Measurements from ENCODE around the gene SMARCB1.

The SMARCB1 gene

GRCh38 chr22:23777776-23778576, 8.8 kb upstream of the SMARCB1 start:
- H3K27ac ChIP-seq: no peak overlapping the region
- TF ChIP-seq CTCF (conservative IDR thresholded peaks at IDR 0.05): no peak

- no peak overlapping the region for H3K27ac ChIP-seq
Measured at GRCh38 chr22:23778577-23778900, 8.2 kb upstream of the SMARCB1 start.

GRCh38 chr22:23779083-23779482, 7.7 kb upstream of the SMARCB1 start:
- TF ChIP-seq CTCF (conservative IDR thresholded peaks at IDR 0.05): no peak
- H3K27ac ChIP-seq: no peak overlapping the region

More at GRCh38 chr22:23778577-23778900, 8.2 kb upstream of the SMARCB1 start:
- TF ChIP-seq CTCF (conservative IDR thresholded peaks at IDR 0.05): no peak

- no peak overlapping the region for H3K27ac ChIP-seq
- TF ChIP-seq CTCF (conservative IDR thresholded peaks at IDR 0.05): no peak
Measured at GRCh38 chr22:23779731-23780130, 7.0 kb upstream of the SMARCB1 start.

- H3K27ac ChIP-seq: no peak overlapping the region
- TF ChIP-seq CTCF (conservative IDR thresholded peaks at IDR 0.05): no peak
Measured at GRCh38 chr22:23780146-23780748, 6.5 kb upstream of the SMARCB1 start.

GRCh38 chr22:23781065-23781464, 5.7 kb upstream of the SMARCB1 start:
- H3K27ac ChIP-seq: no peak overlapping the region

More at GRCh38 chr22:23781065-23781464, 5.7 kb upstream of the SMARCB1 start:
- no peak for TF ChIP-seq CTCF (conservative IDR thresholded peaks at IDR 0.05)

All from VCaP (cell line).